Choroid plexus epithelial cell (primary cell): ENCODE results near the gene GASK1B.

Experiments
- DNase-seq: peaks from one replicate; pipeline ENCODE4 v3.0.0-alpha.2; 2010; ENCODE audit warnings: low read depth
- H3K4me3 ChIP-seq: 2 replicates; pipeline ENCODE4 v1.5.1; 2011; ENCODE audit warnings: low read depth, mild to moderate bottlenecking, control low read depth, low read length, moderate library complexity
- TF ChIP-seq, protein P1 (sequence below): conservative IDR thresholded peaks from 2 replicates; pipeline ENCODE4 v1.5.1; 2011; ENCODE audit warnings: low read depth, mild to moderate bottlenecking, control low read depth, inconsistent platforms, low read length, moderate library complexity

GASK1B gene

DNA sequence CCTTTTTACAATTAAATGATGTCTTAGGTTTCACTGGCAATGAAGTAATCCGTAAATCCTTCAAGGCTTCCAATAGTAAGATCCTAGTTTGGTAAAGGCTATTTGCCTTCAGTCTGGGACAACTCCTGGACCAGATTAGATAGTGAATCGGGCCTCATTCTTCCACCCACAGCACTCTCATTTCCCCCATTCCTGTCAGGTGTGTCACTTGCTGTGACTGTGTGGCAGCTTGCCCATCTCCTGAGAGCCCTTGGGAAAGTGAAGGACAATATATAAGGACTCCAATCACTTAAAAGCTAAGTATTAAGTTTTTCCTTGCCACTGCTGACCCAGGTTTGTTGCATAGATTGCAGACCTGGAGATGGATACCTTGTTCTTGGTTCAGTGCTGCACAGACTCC is 3.3 kb upstream of the GASK1B start:
- TF ChIP-seq, protein P1, sequence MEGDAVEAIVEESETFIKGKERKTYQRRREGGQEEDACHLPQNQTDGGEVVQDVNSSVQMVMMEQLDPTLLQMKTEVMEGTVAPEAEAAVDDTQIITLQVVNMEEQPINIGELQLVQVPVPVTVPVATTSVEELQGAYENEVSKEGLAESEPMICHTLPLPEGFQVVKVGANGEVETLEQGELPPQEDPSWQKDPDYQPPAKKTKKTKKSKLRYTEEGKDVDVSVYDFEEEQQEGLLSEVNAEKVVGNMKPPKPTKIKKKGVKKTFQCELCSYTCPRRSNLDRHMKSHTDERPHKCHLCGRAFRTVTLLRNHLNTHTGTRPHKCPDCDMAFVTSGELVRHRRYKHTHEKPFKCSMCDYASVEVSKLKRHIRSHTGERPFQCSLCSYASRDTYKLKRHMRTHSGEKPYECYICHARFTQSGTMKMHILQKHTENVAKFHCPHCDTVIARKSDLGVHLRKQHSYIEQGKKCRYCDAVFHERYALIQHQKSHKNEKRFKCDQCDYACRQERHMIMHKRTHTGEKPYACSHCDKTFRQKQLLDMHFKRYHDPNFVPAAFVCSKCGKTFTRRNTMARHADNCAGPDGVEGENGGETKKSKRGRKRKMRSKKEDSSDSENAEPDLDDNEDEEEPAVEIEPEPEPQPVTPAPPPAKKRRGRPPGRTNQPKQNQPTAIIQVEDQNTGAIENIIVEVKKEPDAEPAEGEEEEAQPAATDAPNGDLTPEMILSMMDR: no peak
- H3K4me3 ChIP-seq: no peak overlapping the region
- DNase-seq: no peak

DNA sequence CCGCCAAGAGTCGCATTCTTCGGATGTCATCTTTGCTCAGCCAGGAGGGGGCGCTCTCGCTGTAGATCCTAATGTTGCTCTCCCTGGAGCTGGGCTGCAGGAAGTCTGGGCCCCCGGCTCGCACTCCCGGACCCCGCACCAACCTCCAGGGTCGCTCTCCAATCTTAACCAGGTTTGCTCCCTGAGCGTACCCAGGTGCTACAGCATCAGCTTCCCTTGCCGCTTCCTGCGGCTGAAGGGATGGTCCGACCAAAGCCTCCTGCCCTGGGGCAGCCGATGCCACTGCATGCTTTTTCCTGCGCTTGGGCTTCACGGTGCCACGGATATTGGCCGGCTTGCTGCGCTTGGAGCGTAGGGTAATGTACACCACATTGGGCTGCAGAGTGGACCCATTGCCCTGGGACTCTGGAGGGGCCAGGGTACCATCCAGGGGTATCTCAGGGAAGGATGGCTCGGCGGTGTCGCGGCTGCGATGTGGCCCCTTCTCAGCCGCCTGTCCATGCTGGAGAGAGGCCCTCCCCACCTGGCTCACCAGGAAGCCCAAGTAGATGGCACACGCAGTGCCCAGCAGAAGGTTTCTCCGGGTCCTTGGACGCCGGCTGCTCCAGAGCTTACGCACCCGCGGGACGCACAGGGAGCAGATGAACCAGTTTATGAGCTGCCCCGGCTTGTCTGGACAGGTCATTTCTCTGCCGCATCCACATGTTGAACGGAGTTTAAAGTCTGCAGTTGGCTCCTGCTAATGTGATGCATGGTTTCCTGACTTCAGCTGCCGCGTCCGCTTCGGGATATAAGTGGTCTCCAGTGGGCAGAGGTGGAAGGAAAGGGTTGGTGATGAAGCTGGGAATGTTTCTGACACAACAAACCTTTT is 1.9 kb downstream of the GASK1B start:
- peak overlapping the region; percentile 59 for H3K4me3 ChIP-seq
- DNase-seq: peak; percentile 53
- TF ChIP-seq, protein P1: peak; percentile 55

DNA sequence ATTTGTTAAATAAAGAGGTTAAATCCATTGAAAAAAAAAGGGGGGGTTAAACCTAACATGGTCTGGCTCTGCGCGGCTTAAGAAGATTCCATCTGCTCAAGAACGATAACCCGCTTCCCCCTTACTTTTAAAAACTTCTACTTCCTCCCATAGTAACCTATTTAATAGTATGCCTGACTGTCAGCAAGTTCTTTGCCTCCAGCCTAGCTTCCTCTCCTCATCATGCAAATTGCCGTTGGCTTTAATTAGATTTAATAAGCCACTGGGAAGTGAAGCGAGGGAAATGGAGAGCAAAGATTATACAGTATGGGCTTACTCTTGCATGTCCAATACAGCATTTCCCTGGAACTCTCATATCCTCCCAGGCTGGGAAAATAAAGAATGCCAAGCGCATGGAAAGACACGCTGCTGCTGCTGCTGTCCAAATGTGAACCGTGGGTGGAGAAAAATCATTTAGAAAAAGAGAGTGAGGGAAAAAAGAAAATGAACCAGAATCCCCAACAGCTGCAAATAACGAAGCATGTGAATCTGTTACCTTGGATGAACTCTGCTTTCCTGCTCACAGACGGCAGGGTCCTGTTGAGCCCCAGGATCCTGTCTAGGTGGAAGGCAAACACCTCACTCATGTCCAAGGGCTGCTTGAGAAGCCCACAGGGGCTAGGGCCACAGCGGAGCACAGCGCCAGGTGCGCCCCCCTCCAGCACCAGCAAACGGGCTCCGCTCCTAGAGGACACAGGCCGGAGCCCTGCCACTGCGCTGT is 2.7 kb downstream of the GASK1B start:
- peak; percentile 55 for DNase-seq
- H3K4me3 ChIP-seq: peak overlapping the region; percentile 59

DNA sequence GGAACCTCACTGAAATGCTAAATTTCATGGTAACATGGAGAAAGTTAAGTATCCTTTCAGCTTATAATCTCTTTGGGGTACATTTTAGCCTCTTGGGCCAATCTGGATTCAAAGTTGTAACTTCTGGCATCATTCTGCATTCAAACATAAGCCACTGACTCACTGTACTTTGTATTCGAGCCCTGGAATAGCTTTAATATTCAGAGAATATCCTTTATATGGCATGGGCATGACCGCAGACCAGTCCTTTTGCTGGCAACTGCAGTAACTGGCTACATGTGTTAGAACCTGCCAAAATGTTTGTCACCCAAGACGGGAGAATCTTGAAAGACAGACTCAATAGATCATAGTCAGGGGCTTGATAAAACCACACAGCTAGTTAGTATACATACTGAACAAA is 3.3 kb downstream of the GASK1B start:
- TF ChIP-seq, protein P1: no peak
- no peak for DNase-seq
- H3K4me3 ChIP-seq: peak overlapping the region; percentile 59

More for the DNA sequence above, 2.7 kb downstream of the GASK1B start:
- TF ChIP-seq, protein P1: no peak

DNA sequence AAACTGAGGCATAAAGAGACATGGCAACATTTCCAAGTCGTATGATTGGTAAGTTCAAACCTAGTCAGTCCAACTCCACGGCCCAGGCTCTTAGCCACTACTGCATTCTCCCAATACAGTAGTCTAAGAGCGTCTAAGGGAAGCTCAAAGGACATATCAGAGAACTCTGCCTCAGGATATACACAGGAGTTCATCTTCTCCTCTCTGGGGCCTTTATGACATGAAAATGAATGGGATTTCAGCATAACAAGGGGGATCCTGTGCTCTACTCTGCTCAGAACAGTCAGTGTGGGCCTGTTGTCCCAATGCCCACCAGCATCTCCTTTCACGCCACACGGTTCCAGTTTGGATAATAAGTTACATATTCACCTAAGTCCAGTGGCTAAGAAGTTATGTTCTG is 4.2 kb downstream of the GASK1B start:
- TF ChIP-seq, protein P1: no peak
- DNase-seq: no peak
- peak overlapping the region; percentile 59 for H3K4me3 ChIP-seq

DNA sequence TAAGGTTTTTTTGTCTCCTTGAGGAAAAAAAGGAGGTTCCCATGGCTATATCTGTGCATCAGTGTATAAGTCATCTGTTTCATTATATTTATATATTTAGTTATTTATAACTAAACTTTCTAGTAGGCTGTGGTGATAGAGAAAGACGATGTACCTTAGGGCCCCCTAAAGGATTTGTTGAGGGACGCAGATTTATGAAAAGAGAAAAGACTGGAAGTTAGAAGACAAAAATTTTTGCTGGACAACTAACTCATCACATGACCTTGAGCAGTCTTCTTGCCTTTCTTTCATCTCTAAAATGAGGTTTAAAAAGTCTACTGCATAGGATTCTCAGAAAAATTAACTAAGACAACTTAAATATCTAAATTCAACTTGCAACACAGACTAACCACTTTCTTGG is 6.1 kb downstream of the GASK1B start:
- TF ChIP-seq, protein P1: no peak
- H3K4me3 ChIP-seq: no peak overlapping the region
- DNase-seq: no peak
